Measurements from ENCODE around the gene LINGO4. TPM values are rescaled to one million over a fixed set of nuclear protein-coding genes. Genes with fewer than 3 reads are reported as not detected.

Gene LINGO4
- total and polyA plus RNA-seq, 10 of the 15 experiments (the other 5 are each of a cell fraction or from before 2014, with no cell fraction given): not detected

- ChIA-PET POLR2A (interaction anchor here (0.6 to 1.4 kb wide), 2 partner anchors 24 to 587 kb away, joined by 3 to 5 read pairs; partner anchors contain the start of gene MRPL9), CTCF (interaction anchor here (0.5 to 1.4 kb wide), 3 partner anchors 13 to 447 kb away, joined by 3 to 6 read pairs (median 3); no protein-coding TSS in a partner anchor), SMC1A (ENCODE audit: uncharacterized antibody, unreplicated experiment) (interaction anchor here (1.9 kb wide), 1 partner anchor 11 kb away, joined by 4 read pairs; no protein-coding TSS in a partner anchor), RAD21 (ENCODE audit: unreplicated experiment) (no interaction called here)
- H3K9me3 ChIP-seq (replicated peaks; ENCODE audit: control insufficient read depth, insufficient read depth, low read length): no peaks in the 10 kb centered on the region
- ATAC-seq (no peak), FAIRE-seq (no peak), DNase-seq (ENCODE audit: low read depth, low spot score) (no peak)
- intact Hi-C loops (cut with micrococcal nuclease; ENCODE audit: unreplicated experiment): no loop called here
- no peak overlapping the region for H3K4me2 ChIP-seq (ENCODE audit: control insufficient read depth, insufficient read depth)
- in situ Hi-C loops (cut with MboI): no loop called here
- BruUV-seq (replicated peaks): no TSS peak
- no peak overlapping the region for H3K4me3 ChIP-seq
- H3K79me2 ChIP-seq (ENCODE audit: control insufficient read depth, insufficient read depth, low read length): no peaks in the 10 kb centered on the region; the same call in 1 of the 2 replicates
- H2AFZ ChIP-seq (ENCODE audit: control insufficient read depth, low read depth, low read length): no peak overlapping the region
- H3K27me3 ChIP-seq (replicated peaks in 1 of 2; ENCODE audit: control insufficient read depth in 2 of 2, insufficient read depth in 2 of 2, low read length in 1 of 2): no peaks in the 10 kb centered on the region; a peak in 1 of 4 replicates
- no peaks in the 10 kb centered on the region for H4K20me1 ChIP-seq (ENCODE audit: control insufficient read depth, insufficient read depth)
- H3K36me3 ChIP-seq (ENCODE audit: control insufficient read depth in 2 of 2, insufficient read depth in 2 of 2, low read length in 1 of 2): no peaks in the 10 kb centered on the region
- 33% methylated on average over 2 of the region's 3 CpGs for WGBS (ENCODE audit: insufficient coverage, insufficient replicate concordance, low lambda C conversion rate, missing lambda C conversion rate)
- peaks cover 5% of the 10 kb centered on the region for H3K4me1 ChIP-seq (ENCODE audit: control insufficient read depth, insufficient read depth, low read length)
- no peak overlapping the region for H3K9ac ChIP-seq (ENCODE audit: control insufficient read depth, insufficient read depth, low read length)
- H3K27ac ChIP-seq (ENCODE audit: control insufficient read depth, insufficient read depth): no peak overlapping the region
- TF ChIP-seq CREB1 (IDR thresholded peaks at IDR 0.05; ENCODE audit: low read depth) (no peak), ETV6 (conservative IDR thresholded peaks at IDR 0.05 in 1 of 2, IDR thresholded peaks at IDR 0.05 in 1 of 2; ENCODE audit: borderline replicate concordance in 1 of 2, low read depth in 1 of 2) (no peak), POLR2AphosphoS5 (IDR thresholded peaks at IDR 0.05; ENCODE audit: low read length) (no peak), USF2 (IDR thresholded peaks at IDR 0.05; ENCODE audit: borderline replicate concordance, low read depth, low read length) (no peak), PKNOX1 (IDR thresholded peaks at IDR 0.05) (no peak), GABPA (IDR thresholded peaks at IDR 0.05; ENCODE audit: low read depth) (no peak), SUZ12 (IDR thresholded peaks at IDR 0.05; ENCODE audit: unreplicated experiment) (no peak), MTA3 (IDR thresholded peaks at IDR 0.05; ENCODE audit: borderline replicate concordance, low read length) (no peak), CEBPB (IDR thresholded peaks at IDR 0.05; ENCODE audit: borderline replicate concordance in 1 of 2, low read depth in 2 of 2, low read length in 2 of 2) (no peak), ZZZ3 (IDR thresholded peaks at IDR 0.05; ENCODE audit: control insufficient read depth, insufficient read length, low read depth) (no peak), HDAC2 (IDR thresholded peaks at IDR 0.05) (no peak), HDAC6 (IDR thresholded peaks at IDR 0.05; ENCODE audit: unreplicated experiment) (no peak), STAT3 (IDR thresholded peaks at IDR 0.05; ENCODE audit: low read depth, low read length) (no peak), NKRF (conservative IDR thresholded peaks at IDR 0.05) (no peak), RBBP5 (conservative IDR thresholded peaks at IDR 0.05) (no peak), ZBTB11 (CRISPR knock-in tag; IDR thresholded peaks at IDR 0.05) (no peak), PAX8 (IDR thresholded peaks at IDR 0.05) (no peak), SREBF1 (IDR thresholded peaks at IDR 0.05; ENCODE audit: low read length) (no peak), POLR2AphosphoS2 (IDR thresholded peaks at IDR 0.05; ENCODE audit: low read depth, low read length) (no peak)
Observed at GRCh38 chr1:151787689-151788088, 17.5 kb downstream of the LINGO4 start.

All from GM12878 (cell line).